HUES64 (cell line): ENCODE results near the gene SEMA5A.
A peak's percentile ranks its signal among the peaks of the same experiment; 100 is the strongest.

Source experiments
- H3K27ac ChIP-seq: 2 replicates; pipeline ENCODE4 v1.7.0; 2013; ENCODE audit warnings: low read depth, low read length, inconsistent platforms
- H3K27me3 ChIP-seq: 2 replicates; pipeline ENCODE4 v1.6.1; 2013; ENCODE audit warnings: mild to moderate bottlenecking, low read length; ENCODE audit not compliant: insufficient read depth
- H3K36me3 ChIP-seq: 2 replicates; pipeline ENCODE4 v1.6.1; 2013; ENCODE audit warnings: mild to moderate bottlenecking, low read length; ENCODE audit not compliant: insufficient read depth
- H3K4me1 ChIP-seq: 2 replicates; pipeline ENCODE4 v1.6.1; 2013; ENCODE audit warnings: mild to moderate bottlenecking, low read length, moderate library complexity; ENCODE audit not compliant: insufficient read depth
- H3K4me3 ChIP-seq: 2 replicates; pipeline ENCODE4 v1.5.1; 2013; ENCODE audit warnings: mild to moderate bottlenecking, low read length, moderate library complexity
- H3K9ac ChIP-seq: 2 replicates; pipeline ENCODE4 v1.6.1; 2013; ENCODE audit warnings: mild to moderate bottlenecking, low read depth, low read length
- H3K9me3 ChIP-seq: 2 replicates; pipeline ENCODE4 v1.6.1; 2013; ENCODE audit warnings: low read depth, low read length; ENCODE audit not compliant: insufficient read depth
- WGBS: fragments of 150-250, 120-280 bp; methylation state at CpG from one replicate; pipeline ENCODE4 v1.1.7; 2013; ENCODE audit warnings: missing lambda C conversion rate; 5-methylcytosine and 5-hydroxymethylcytosine counted together

The SEMA5A gene

GRCh38 chr5:9562141-9562540 lies 16.3 kb upstream of the SEMA5A start:
- Histone ChIP-seq H3K9ac (no peak overlapping the region), H3K4me3 (no peak overlapping the region), H3K4me1 (peaks cover 12% of the 10 kb centered on the region; the same call in 1 of the 2 replicates), H3K27ac (no peak overlapping the region), H3K9me3 (no peaks in the 10 kb centered on the region), H3K36me3 (no peaks in the 10 kb centered on the region), H3K27me3 (no peaks in the 10 kb centered on the region)
- 68% methylated on average over 7 of the region's 7 CpGs for WGBS

GRCh38 chr5:9559965-9560364 lies 14.1 kb upstream of the SEMA5A start:
- Histone ChIP-seq H3K4me1 (peaks cover 12% of the 10 kb centered on the region; the same call in 1 of the 2 replicates), H3K27ac (no peak overlapping the region), H3K4me3 (no peak overlapping the region), H3K9me3 (no peaks in the 10 kb centered on the region), H3K9ac (no peak overlapping the region), H3K36me3 (no peaks in the 10 kb centered on the region), H3K27me3 (no peaks in the 10 kb centered on the region)
- 95% methylated on average over 3 of the region's 3 CpGs for WGBS

DNA sequence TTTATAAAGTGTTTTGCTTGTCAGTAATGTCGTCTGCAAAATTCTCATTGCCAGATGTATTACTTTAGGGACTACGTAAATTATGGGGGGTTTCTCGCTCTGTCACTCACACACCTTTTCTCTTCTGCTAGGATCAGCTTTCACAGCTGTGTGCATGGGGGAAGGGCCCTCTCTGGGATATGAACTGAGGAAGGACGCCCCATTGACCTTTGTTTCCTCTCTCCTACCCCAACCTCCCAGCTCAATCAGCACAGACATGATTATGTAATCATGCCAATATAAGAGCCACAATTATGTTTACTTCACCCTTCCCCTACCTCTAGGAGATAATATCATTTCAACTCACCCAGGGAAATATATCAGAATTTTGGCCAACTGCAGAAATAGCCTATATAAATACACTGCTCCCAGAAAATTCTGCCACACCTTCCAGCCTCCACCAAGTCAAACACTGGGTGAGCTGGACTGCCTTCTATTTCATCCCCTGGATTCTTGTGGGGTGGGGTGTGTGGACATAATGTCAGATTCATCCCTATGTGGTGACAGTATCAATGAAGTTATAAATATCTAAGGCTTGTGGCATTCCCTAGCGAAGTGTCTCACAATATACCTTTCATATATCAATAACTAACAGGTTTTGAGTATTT lies 12.6 kb upstream of the SEMA5A start:
- WGBS, result 82% methylated on average over 2 of the region's 5 CpGs
- no peak overlapping the region for H3K27ac ChIP-seq
- no peak overlapping the region for H3K4me3 ChIP-seq
- no peaks in the 10 kb centered on the region for H3K36me3 ChIP-seq
- no peaks in the 10 kb centered on the region for H3K9me3 ChIP-seq
- no peaks in the 10 kb centered on the region for H3K27me3 ChIP-seq
- H3K4me1 ChIP-seq, result peaks cover 12% of the 10 kb centered on the region; the same call in 1 of the 2 replicates
- no peak overlapping the region for H3K9ac ChIP-seq

DNA sequence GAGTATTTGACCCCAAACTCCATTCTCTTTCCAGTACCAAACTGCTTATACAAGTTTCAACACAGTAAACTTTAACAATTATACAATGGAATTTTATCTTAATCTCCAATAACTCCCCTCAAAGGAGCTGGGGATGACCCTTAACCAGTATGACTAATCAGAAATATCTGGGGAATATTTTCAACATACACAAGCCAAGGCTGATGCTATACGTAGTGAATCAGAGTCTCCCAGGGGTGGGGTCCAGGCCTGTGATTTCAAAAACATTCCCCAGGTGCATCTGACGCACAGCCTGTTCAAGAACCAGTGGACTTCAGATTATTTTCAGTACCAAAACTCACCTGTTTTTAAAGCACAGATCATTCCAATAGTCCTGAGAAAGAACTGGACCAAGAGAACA lies 11.8 kb upstream of the SEMA5A start:
- Histone ChIP-seq H3K27me3 (no peaks in the 10 kb centered on the region), H3K36me3 (no peaks in the 10 kb centered on the region), H3K4me1 (peaks cover 12% of the 10 kb centered on the region; the same call in 1 of the 2 replicates), H3K27ac (no peak overlapping the region), H3K9ac (no peak overlapping the region), H3K9me3 (no peaks in the 10 kb centered on the region), H3K4me3 (no peak overlapping the region)
- WGBS, result 97% methylated on average over 2 of the region's 2 CpGs

DNA sequence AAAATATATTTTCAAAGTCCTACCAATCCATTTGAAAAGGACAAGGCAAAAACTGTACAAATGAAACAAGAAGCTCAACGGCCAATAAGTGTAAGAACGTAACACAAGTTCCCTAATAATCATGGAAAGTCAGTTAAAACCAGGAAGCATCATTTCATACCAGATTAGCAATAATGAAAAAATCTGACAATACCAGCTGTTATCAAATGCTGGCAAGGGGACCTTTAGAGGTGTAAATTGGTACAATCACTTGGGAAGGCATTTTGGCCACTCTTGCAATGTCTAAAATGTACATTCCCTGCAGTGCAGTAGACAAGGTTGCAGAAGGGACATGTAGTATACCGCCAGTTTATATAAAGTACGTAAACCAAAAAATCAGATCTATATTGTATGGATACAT lies 10.1 kb upstream of the SEMA5A start:
- Histone ChIP-seq H3K9me3 (no peaks in the 10 kb centered on the region), H3K27me3 (no peaks in the 10 kb centered on the region), H3K36me3 (peaks cover 3% of the 10 kb centered on the region; the same call in 1 of the 2 replicates), H3K27ac (no peak overlapping the region), H3K9ac (no peak overlapping the region), H3K4me3 (no peak overlapping the region), H3K4me1 (peaks cover 6% of the 10 kb centered on the region; the same call in 1 of the 2 replicates)
- 91% methylated on average over 4 of the region's 4 CpGs for WGBS

- 95% methylated on average over 5 of the region's 5 CpGs for WGBS
- H3K4me3 ChIP-seq, result no peak overlapping the region
- H3K9ac ChIP-seq, result no peak overlapping the region
- peaks cover 6% of the 10 kb centered on the region; the same call in 1 of the 2 replicates for H3K4me1 ChIP-seq
- no peaks in the 10 kb centered on the region for H3K9me3 ChIP-seq
- no peak overlapping the region for H3K27ac ChIP-seq
- no peaks in the 10 kb centered on the region for H3K27me3 ChIP-seq
- H3K36me3 ChIP-seq, result peaks cover 21% of the 10 kb centered on the region
Measured at GRCh38 chr5:9554122-9554521, 8.2 kb upstream of the SEMA5A start.

- no peak overlapping the region for H3K4me3 ChIP-seq
- H3K9me3 ChIP-seq, result no peaks in the 10 kb centered on the region
- H3K27ac ChIP-seq, result no peak overlapping the region
- H3K9ac ChIP-seq, result no peak overlapping the region
- H3K36me3 ChIP-seq, result peaks cover 25% of the 10 kb centered on the region
- H3K27me3 ChIP-seq, result no peaks in the 10 kb centered on the region
- H3K4me1 ChIP-seq, result peaks cover 6% of the 10 kb centered on the region; the same call in 1 of the 2 replicates
- WGBS, result 98% methylated on average over 4 of the region's 4 CpGs
Measured at GRCh38 chr5:9553561-9553960, 7.7 kb upstream of the SEMA5A start.

DNA sequence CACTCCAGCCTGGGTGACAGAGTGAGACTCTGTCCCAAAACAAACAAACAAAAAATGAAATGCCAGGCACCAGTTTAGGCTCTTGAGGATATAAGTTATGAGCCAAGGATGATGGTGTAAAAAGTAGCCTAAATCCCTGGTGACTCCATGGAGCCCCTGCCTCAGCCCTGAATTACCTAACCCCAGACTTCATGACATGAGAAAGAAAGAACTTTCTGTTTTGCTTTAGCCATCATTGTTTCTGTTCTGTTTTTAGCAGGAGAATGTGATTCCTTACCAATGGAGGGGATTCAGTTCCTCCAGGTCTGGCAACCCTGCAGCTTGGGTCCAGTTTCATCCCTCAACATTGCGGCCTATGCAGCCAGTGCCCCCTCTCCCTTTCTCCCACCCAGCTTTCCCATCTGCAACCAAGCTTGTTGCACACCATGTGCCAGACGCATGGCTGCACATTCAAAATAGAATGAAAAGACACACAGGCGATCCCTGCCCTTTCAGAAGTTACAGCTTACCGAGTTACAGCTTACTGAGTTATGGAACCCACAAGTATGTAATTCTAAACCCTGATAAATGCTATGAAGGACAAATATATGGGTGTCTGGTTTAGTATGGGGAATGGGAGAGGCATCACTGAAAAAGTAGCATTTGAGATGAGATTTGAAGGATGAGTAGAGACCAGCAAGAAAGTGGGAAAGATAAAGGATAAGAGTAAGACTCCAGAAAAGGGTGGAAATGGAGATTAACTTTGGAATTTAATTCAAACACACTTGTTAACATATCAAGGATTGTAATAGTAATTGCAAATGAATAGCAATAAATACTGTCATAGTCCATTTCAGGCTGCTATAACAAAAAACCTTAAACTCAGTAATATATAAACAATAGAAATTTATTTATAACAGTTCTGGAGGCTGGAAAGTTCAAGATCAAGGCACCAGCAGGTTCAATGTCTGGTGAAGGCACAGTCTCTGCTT lies 6.0 kb upstream of the SEMA5A start:
- Histone ChIP-seq H3K36me3 (peaks cover 25% of the 10 kb centered on the region), H3K9ac (no peak overlapping the region), H3K4me3 (no peak overlapping the region), H3K27ac (no peak overlapping the region), H3K4me1 (peaks cover 11% of the 10 kb centered on the region; the same call in 1 of the 2 replicates), H3K9me3 (no peaks in the 10 kb centered on the region), H3K27me3 (no peaks in the 10 kb centered on the region)
- WGBS, result 95% methylated on average over 4 of the region's 4 CpGs

DNA sequence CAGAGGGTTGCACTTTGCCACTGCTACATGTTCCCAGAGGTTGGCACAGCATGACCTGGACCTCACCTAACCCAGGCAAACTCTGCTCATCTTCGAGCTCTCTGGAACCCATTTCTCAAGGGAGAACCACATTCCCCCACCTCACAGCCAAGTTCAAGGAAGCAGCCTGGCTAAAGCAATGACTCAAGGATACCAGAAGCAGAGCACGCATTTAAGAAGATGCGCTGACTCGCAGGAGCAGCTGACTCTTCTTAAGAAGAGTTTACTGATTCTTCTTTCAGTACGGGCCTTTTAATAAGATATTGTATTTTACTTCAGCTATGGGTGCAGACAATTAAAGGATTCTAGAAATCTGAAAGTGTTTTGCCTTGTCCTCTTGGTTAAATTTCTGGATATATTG lies 4.1 kb upstream of the SEMA5A start:
- 94% methylated on average over 5 of the region's 5 CpGs for WGBS
- Histone ChIP-seq H3K27ac (no peak overlapping the region), H3K4me3 (no peak overlapping the region), H3K9me3 (no peaks in the 10 kb centered on the region), H3K9ac (no peak overlapping the region), H3K36me3 (peaks cover 25% of the 10 kb centered on the region), H3K4me1 (peaks cover 11% of the 10 kb centered on the region; the same call in 1 of the 2 replicates), H3K27me3 (peaks cover 5% of the 10 kb centered on the region; the same call in 1 of the 2 replicates)

DNA sequence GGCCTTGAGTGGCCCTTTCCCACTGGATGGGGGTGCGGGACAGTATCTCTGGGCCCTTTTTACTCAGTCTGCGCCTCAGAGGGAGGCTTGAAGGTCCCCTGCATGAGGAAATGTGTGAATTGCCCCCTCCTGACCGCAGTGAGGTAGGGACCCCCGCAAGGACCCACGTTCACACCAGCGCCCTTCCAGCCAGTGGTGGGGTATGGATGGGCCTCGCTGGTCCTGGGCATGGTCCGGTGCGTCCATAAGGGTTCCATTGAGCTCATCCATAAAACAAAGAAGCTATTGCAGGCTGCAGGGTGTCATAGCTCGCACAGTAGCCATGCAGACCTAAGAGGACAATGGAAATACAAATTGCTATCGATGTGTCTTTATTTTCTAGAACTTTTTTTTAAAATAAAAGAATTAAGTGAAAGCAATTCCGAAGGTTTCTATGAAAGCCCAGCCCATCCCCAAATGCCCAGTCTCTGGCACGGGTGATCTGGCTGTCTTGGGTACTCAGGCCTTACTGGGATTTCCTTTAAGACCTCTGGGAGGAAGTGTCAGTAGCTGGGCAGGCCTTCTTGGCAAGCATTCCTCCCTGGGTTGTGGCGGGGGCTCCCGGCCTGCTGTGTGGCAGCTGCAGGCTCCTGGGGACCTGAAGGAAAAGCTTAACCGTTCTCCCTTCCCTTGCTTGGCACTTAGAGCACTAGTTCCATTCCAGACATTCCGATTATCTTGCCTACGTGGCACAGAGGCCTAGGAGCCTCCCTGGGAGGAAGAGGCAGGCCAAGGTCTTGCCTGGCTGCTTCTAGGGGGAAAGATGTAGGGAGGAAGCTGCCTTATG lies 1.5 kb upstream of the SEMA5A start:
- 49% methylated on average over 18 of the region's 18 CpGs for WGBS
- H3K9me3 ChIP-seq, result no peaks in the 10 kb centered on the region
- H3K36me3 ChIP-seq, result peaks cover 25% of the 10 kb centered on the region
- H3K4me3 ChIP-seq, result peak overlapping the region; percentile 75
- peaks cover 9% of the 10 kb centered on the region; the same call in 1 of the 2 replicates for H3K27me3 ChIP-seq
- peaks cover 16% of the 10 kb centered on the region for H3K4me1 ChIP-seq
- peak overlapping the region; percentile 15 for H3K27ac ChIP-seq
- H3K9ac ChIP-seq, result 0 out of 2 replicates have a peak overlapping the region, but pooled peaks have one; percentile 4
